Measurements from ENCODE around the gene NPW. TPM values are rescaled to one million over a fixed set of nuclear protein-coding genes. Genes with fewer than 3 reads are reported as not detected.

NPW gene
- polyA plus RNA-seq, 1 donor (not counting 4 experiments of a cell fraction or from before 2014, with no cell fraction given): not detected

GRCh38 chr16:1980770-1981087 lies 38.9 kb upstream of the NPW start:
- Histone ChIP-seq H3K4me2 (ENCODE audit: control insufficient read depth, extremely low read depth, insufficient read depth, low read depth, low read length) (no peak overlapping the region), H3K27me3 (ENCODE audit: control insufficient read depth, extremely low read depth, insufficient read depth, low read length) (peaks cover 34% of the 10 kb centered on the region), H3K9ac (ENCODE audit: control insufficient read depth, extremely low read depth, insufficient read depth, low read length) (no peak overlapping the region), H4K20me1 (ENCODE audit: control insufficient read depth, extremely low read depth, insufficient read depth, low read length) (no peaks in the 10 kb centered on the region), H3K79me2 (ENCODE audit: control insufficient read depth, insufficient read depth, low read length) (peaks cover 2% of the 10 kb centered on the region), H3K9me3 (ENCODE audit: control insufficient read depth, low read depth, low read length) (no peaks in the 10 kb centered on the region), H3K36me3 (ENCODE audit: control insufficient read depth in 2 of 2, extremely low read depth in 1 of 2, insufficient read depth in 2 of 2, low read length in 2 of 2) (peaks cover 11 to 19% of the 10 kb centered on the region in 2 experiments), H3K4me3 (ENCODE audit: control insufficient read depth in 2 of 3, extremely low read depth in 1 of 3, insufficient read depth in 2 of 3, low read depth in 1 of 3, low read length in 3 of 3) (no peak overlapping the region), H3K27ac (ENCODE audit: control insufficient read depth, insufficient read depth, low read length) (no peak overlapping the region), H3K4me1 (ENCODE audit: control insufficient read depth, extremely low read depth, insufficient read depth, low read length) (peaks cover 37% of the 10 kb centered on the region), H2AFZ (ENCODE audit: control insufficient read depth, low read length) (no peak overlapping the region), H3K9me1 (ENCODE audit: control insufficient read depth, extremely low read depth, insufficient read depth, low read length) (peaks cover 2% of the 10 kb centered on the region)
- DNase-seq (ENCODE audit: low read depth, low spot score): no peak
- FAIRE-seq: no peak
- TF ChIP-seq, protein P1, sequence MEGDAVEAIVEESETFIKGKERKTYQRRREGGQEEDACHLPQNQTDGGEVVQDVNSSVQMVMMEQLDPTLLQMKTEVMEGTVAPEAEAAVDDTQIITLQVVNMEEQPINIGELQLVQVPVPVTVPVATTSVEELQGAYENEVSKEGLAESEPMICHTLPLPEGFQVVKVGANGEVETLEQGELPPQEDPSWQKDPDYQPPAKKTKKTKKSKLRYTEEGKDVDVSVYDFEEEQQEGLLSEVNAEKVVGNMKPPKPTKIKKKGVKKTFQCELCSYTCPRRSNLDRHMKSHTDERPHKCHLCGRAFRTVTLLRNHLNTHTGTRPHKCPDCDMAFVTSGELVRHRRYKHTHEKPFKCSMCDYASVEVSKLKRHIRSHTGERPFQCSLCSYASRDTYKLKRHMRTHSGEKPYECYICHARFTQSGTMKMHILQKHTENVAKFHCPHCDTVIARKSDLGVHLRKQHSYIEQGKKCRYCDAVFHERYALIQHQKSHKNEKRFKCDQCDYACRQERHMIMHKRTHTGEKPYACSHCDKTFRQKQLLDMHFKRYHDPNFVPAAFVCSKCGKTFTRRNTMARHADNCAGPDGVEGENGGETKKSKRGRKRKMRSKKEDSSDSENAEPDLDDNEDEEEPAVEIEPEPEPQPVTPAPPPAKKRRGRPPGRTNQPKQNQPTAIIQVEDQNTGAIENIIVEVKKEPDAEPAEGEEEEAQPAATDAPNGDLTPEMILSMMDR (optimal IDR thresholded peaks at IDR 0.05 in 1 of 3, IDR thresholded peaks at IDR 0.05 in 1 of 3, conservative IDR thresholded peaks at IDR 0.05 in 1 of 3; ENCODE audit: extremely low read depth in 1 of 3, insufficient read depth in 2 of 3, low read length in 3 of 3): no peak
- TF ChIP-seq EZH2 (IDR thresholded peaks at IDR 0.05; ENCODE audit: low read length): no peak
- dilution Hi-C loops (cut with MboI; ENCODE audit: extremely low pct_ligation_motif_present, low sequenced_read_pairs): no loop called here

GRCh38 chr16:1981398-1981836 lies 38.2 kb upstream of the NPW start, which contains the start of gene NOXO1:
Gene NOXO1 (minus strand): TSS chr16:1981469. CDS start chr16:1981179, 290 bp downstream.
- Histone ChIP-seq H3K36me3 (ENCODE audit: control insufficient read depth in 2 of 2, extremely low read depth in 1 of 2, insufficient read depth in 2 of 2, low read length in 2 of 2) (peaks cover 12 to 25% of the 10 kb centered on the region in 2 experiments), H3K27me3 (ENCODE audit: control insufficient read depth, extremely low read depth, insufficient read depth, low read length) (peaks cover 34% of the 10 kb centered on the region), H4K20me1 (ENCODE audit: control insufficient read depth, extremely low read depth, insufficient read depth, low read length) (no peaks in the 10 kb centered on the region), H3K4me2 (ENCODE audit: control insufficient read depth, extremely low read depth, insufficient read depth, low read depth, low read length) (peak within 1 kb of the TSS; percentile 61), H2AFZ (ENCODE audit: control insufficient read depth, low read length) (no peak within 1 kb of the TSS), H3K4me1 (ENCODE audit: control insufficient read depth, extremely low read depth, insufficient read depth, low read length) (peaks cover 38% of the 10 kb centered on the region), H3K9me3 (ENCODE audit: control insufficient read depth, low read depth, low read length) (no peaks in the 10 kb centered on the region), H3K27ac (ENCODE audit: control insufficient read depth, insufficient read depth, low read length) (no peak within 1 kb of the TSS), H3K4me3 (ENCODE audit: control insufficient read depth in 2 of 3, extremely low read depth in 1 of 3, insufficient read depth in 2 of 3, low read depth in 1 of 3, low read length in 3 of 3) (no peak within 1 kb of the TSS), H3K9me1 (ENCODE audit: control insufficient read depth, extremely low read depth, insufficient read depth, low read length) (peaks cover 2% of the 10 kb centered on the region), H3K79me2 (ENCODE audit: control insufficient read depth, insufficient read depth, low read length) (peaks cover 2% of the 10 kb centered on the region), H3K9ac (ENCODE audit: control insufficient read depth, extremely low read depth, insufficient read depth, low read length) (no peak within 1 kb of the TSS)
- dilution Hi-C loops (cut with MboI; ENCODE audit: extremely low pct_ligation_motif_present, low sequenced_read_pairs): no loop called here
- FAIRE-seq: peak; percentile 51
- TF ChIP-seq, protein P1 (optimal IDR thresholded peaks at IDR 0.05 in 1 of 3, IDR thresholded peaks at IDR 0.05 in 1 of 3, conservative IDR thresholded peaks at IDR 0.05 in 1 of 3; ENCODE audit: extremely low read depth in 1 of 3, insufficient read depth in 2 of 3, low read length in 3 of 3): peak in 1 of 3 experiments; percentile 8
- no peak for TF ChIP-seq EZH2 (IDR thresholded peaks at IDR 0.05; ENCODE audit: low read length)
- DNase-seq (ENCODE audit: low read depth, low spot score): no peak

Measured in keratinocyte (primary cell).